HFFc6 (cell line): ENCODE results near the gene STAP2. TPM values are rescaled to one million over a fixed set of nuclear protein-coding genes. Genes with fewer than 3 reads are reported as not detected.
"Not testable (repeated sequence)": the region's sequence is repeated elsewhere in the genome, so short reads cannot be mapped to it uniquely, and the experiment has no call there.

Source experiments
- DNase-seq: peaks from one replicate; pipeline ENCODE4 v3.0.0-alpha.2; 2018
- H3K27ac Mint-ChIP-seq: 2 replicates; pipeline ENCODE4 v1.8.0; 2020; ENCODE audit warnings: mild to moderate bottlenecking, mixed read lengths
- H3K27me3 Mint-ChIP-seq: 2 replicates; pipeline ENCODE4 v1.8.0; 2021; ENCODE audit warnings: mild to moderate bottlenecking, moderate library complexity, mixed read lengths; ENCODE audit not compliant: insufficient read depth
- H3K36me3 Mint-ChIP-seq: 2 replicates; pipeline ENCODE4 v1.8.0; 2021; ENCODE audit warnings: low read depth, mixed read lengths
- H3K4me1 Mint-ChIP-seq: 2 replicates; pipeline ENCODE4 v1.8.0; 2020; ENCODE audit warnings: low read depth, mixed read lengths
- H3K4me3 Mint-ChIP-seq: 2 replicates; pipeline ENCODE4 v1.8.0; 2020; ENCODE audit warnings: mild to moderate bottlenecking, moderate library complexity, mixed read lengths
- H3K9me3 Mint-ChIP-seq: 2 replicates; pipeline ENCODE4 v1.8.0; 2020; ENCODE audit warnings: mild to moderate bottlenecking, mixed read lengths
- total RNA-seq, 6 experiments: library from RNA; stranded (reverse); fragmentation: NEBNext Ultra II Directional; extraction: Animal tissue kit (Norgen Biotek cat#: 25700); gene quantifications; 2 replicates in 1 of 6; 3 replicates in 5 of 6; pipeline ENCODE4 v1.2.3, GENCODE V29; 2021
- TF ChIP-seq, protein P1 (sequence below): fragments of 200-600 bp; sonication (generic); IDR thresholded peaks from 2 replicates; pipeline ENCODE4 v1.5.0; 2021; ENCODE audit warnings: antibody characterized with exemption, mild to moderate bottlenecking

Gene STAP2
- total RNA-seq, 6 experiments from 2014 or later, result 0.24 to 2.7 (median 1.9) TPM

DNA sequence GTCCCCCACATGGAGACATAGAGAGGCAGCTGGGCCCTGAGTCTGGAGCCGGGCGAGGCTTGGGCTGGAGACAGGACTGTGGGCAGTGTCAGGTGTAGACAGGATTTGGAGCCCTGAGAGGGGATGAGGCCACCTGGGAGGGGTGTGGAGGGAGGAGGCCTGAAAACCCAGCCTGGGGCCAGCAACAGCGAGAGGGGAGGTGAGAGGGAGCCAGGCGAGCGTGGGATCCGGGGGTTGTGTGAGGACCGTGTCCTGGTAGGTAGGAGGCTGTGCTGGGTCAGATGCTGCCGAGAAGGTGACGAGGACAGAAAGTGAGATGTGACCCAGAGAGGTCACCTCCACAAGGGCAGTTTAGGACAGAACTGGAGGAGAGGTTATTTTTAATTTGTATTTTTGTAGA, 12.1 kb upstream of the STAP2 start:
- no peak overlapping the region for H3K4me3 Mint-ChIP-seq
- H3K27ac Mint-ChIP-seq, result no peak overlapping the region

DNA sequence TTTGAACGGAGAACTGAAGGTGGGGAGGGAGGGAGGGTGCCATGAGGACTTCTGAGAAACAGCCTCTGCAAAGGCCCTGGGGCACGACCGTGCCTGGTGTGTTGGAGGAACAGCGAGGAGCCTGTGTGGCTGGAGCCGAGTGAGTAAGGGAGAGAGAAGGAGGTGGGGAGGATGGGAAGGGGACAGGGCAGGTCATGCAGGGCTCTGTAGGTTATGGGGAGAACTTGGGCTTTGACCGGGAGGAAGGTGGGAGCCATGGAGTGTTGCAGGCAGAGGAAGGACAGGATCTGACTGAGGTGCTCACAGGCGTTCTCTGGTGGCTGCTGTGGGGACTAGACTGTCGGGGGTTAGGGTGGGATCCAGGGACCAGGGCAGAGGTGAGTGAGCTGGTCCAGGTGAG, 11.5 kb upstream of the STAP2 start:
- Mint-ChIP-seq H3K27me3 (no peaks in the 10 kb centered on the region; the same call in 1 of the 2 replicates), H3K27ac (no peak overlapping the region), H3K9me3 (no peaks in the 10 kb centered on the region), H3K4me1 (no peaks in the 10 kb centered on the region), H3K36me3 (no peaks in the 10 kb centered on the region), H3K4me3 (no peak overlapping the region)
- TF ChIP-seq, protein P1, sequence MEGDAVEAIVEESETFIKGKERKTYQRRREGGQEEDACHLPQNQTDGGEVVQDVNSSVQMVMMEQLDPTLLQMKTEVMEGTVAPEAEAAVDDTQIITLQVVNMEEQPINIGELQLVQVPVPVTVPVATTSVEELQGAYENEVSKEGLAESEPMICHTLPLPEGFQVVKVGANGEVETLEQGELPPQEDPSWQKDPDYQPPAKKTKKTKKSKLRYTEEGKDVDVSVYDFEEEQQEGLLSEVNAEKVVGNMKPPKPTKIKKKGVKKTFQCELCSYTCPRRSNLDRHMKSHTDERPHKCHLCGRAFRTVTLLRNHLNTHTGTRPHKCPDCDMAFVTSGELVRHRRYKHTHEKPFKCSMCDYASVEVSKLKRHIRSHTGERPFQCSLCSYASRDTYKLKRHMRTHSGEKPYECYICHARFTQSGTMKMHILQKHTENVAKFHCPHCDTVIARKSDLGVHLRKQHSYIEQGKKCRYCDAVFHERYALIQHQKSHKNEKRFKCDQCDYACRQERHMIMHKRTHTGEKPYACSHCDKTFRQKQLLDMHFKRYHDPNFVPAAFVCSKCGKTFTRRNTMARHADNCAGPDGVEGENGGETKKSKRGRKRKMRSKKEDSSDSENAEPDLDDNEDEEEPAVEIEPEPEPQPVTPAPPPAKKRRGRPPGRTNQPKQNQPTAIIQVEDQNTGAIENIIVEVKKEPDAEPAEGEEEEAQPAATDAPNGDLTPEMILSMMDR, result no peak
- no peak for DNase-seq

More for the DNA sequence above, 12.1 kb upstream of the STAP2 start:
- Mint-ChIP-seq H3K27me3 (no peaks in the 10 kb centered on the region; the same call in 1 of the 2 replicates), H3K36me3 (no peaks in the 10 kb centered on the region), H3K4me1 (no peaks in the 10 kb centered on the region), H3K9me3 (no peaks in the 10 kb centered on the region)
- TF ChIP-seq, protein P1, result no peak
- DNase-seq, result no peak

DNA sequence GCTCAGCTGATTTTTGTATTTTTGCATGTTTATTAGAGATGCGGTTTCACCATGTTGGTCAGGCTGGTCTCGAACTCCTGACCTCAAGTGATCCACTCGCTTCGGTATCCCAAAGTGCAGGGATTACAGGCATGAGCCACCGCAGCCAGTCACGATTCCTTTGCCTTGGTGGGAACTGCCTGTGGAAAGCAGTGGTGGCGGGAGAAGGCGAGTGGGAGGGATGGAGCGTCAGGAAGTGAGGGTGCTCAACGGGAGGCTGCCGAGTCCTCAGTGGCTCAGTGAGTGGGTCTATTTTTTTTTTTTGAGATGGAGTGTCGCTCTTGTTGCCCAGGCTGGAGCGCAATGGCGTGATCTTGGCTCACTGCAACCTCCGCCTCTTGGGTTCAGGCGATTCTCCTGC, 10.6 kb upstream of the STAP2 start:
- not testable (repeated sequence) for DNase-seq, H3K9me3 Mint-ChIP-seq, H3K4me1 Mint-ChIP-seq, H3K27ac Mint-ChIP-seq, H3K27me3 Mint-ChIP-seq, H3K4me3 Mint-ChIP-seq, H3K36me3 Mint-ChIP-seq

DNA sequence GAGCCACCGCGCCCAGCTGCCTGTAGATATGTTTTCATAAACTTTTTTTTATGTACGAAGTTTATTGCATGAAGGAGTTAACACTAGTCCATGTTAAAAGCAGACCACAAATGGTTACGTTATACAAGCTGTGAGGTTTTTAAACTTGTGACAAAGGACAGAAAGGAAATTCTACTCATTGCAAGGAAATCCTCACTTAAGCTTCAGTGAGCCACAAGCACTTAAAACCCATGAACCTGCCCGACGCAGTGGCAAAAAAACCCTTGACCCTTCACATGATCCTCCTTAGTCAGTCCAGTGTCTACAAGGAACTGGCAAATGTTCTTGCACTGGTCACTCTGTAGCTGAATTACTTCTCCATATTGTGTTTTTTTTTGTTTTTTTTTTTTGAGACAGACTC, 8.9 kb upstream of the STAP2 start:
- Mint-ChIP-seq H3K4me1 (peaks cover under 1% of the 10 kb centered on the region; the same call in 1 of the 2 replicates), H3K27me3 (peaks cover 2% of the 10 kb centered on the region), H3K4me3 (no peak overlapping the region), H3K36me3 (no peaks in the 10 kb centered on the region), H3K9me3 (no peaks in the 10 kb centered on the region), H3K27ac (no peak overlapping the region)
- TF ChIP-seq, protein P1, result no peak
- DNase-seq, result no peak

DNA sequence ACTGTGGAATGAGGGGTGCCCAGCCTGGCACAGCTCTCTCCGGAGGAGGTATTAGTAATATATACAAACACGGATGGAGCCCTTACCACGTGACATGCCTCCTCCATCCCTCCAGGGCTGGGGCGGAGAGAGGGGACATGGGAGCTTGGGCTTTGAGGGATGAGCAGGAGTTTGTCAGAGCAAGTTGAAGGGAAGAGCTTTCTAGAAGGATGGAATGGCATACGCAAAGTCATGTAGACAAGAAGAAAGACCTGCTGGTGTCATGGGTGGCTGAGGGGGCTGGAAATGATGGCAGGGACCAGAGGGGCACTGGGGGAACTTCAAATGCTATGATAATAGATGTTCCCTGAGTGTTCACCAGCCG, 7.4 kb upstream of the STAP2 start:
- Mint-ChIP-seq H3K27ac (no peak overlapping the region), H3K36me3 (no peaks in the 10 kb centered on the region), H3K27me3 (peaks cover 2% of the 10 kb centered on the region), H3K4me3 (no peak overlapping the region), H3K9me3 (no peaks in the 10 kb centered on the region), H3K4me1 (peaks cover 8% of the 10 kb centered on the region)
- TF ChIP-seq, protein P1, result no peak
- no peak for DNase-seq

DNA sequence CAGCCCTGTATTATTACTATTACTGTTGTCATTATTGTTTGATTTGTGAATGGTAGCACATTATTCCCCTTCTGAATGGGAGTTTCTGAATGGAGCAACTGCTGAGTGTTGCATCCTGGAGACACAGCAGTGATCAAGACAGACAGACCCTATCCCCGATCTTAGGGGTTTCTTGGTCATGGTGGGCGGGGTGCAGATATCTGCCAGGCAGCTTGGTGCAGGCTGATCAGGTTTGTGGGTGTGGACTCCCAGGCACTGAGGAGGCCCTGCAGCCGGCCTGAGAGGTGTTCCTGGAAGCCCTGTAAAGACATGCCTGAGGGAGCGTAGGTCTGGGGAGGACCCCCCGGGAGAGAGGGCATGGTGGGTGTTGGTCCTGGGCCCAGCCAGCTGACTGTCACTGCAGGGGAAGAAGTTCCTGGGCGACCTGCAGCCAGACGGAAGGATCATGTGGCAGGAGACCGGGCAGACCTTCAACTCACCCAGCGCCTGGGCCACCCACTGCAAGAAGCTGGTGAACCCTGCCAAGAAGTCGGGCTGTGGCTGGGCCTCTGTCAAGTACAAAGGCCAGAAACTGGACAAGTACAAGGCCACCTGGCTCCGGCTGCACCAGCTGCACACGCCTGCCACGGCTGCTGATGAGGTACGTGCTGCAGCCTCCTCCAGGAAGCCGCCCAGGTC, 6.9 kb upstream of the STAP2 start:
- TF ChIP-seq, protein P1, result no peak
- no peak for DNase-seq
- Mint-ChIP-seq H3K27ac (no peak overlapping the region), H3K27me3 (peaks cover 2% of the 10 kb centered on the region), H3K9me3 (no peaks in the 10 kb centered on the region), H3K4me1 (peaks cover 8% of the 10 kb centered on the region), H3K4me3 (no peak overlapping the region), H3K36me3 (no peaks in the 10 kb centered on the region)
